ENCODE data around the gene SEPTIN8.

DNA sequence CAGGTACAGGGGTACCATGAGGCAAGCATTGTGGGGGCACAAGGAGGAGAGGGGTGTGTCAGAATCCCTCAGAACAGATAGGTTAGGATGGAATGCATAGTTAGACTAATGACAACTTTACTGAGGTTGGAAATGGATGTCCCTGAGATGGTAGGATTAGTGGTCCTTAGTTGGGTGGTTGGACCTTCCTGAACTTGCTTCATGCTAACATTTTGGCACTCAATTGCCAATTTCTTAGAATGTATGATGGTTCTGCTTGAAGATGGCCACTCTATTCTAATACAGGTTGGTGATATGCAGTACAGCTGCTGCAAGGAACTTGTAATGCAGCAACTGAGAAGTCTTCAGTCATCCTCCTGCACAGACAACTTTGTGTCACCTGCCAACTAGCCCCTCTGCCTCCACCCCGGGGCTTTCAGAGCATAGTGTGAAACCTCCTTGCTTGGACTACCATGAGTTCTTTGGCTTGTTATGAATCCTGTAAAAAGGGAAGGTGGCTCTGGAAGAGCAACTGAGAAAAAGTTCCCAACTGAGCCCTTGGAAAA is 24.4 kb downstream of the SEPTIN8 start:
- TF ChIP-seq, protein P1, sequence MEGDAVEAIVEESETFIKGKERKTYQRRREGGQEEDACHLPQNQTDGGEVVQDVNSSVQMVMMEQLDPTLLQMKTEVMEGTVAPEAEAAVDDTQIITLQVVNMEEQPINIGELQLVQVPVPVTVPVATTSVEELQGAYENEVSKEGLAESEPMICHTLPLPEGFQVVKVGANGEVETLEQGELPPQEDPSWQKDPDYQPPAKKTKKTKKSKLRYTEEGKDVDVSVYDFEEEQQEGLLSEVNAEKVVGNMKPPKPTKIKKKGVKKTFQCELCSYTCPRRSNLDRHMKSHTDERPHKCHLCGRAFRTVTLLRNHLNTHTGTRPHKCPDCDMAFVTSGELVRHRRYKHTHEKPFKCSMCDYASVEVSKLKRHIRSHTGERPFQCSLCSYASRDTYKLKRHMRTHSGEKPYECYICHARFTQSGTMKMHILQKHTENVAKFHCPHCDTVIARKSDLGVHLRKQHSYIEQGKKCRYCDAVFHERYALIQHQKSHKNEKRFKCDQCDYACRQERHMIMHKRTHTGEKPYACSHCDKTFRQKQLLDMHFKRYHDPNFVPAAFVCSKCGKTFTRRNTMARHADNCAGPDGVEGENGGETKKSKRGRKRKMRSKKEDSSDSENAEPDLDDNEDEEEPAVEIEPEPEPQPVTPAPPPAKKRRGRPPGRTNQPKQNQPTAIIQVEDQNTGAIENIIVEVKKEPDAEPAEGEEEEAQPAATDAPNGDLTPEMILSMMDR (IDR thresholded peaks at IDR 0.05) = no peak
- TF ChIP-seq POLR2A (IDR thresholded peaks at IDR 0.05) = no peak
